GM12878 (cell line): Measurements from ENCODE around the gene MOB2. TPM values are rescaled to one million over a fixed set of nuclear protein-coding genes. Genes with fewer than 3 reads are reported as not detected.

Experiments
- ATAC-seq: fragments of 200-7000 bp; cut with Tn5 transposase; 3 replicates; pipeline ENCODE4 v1.9.1; 2020; ENCODE audit warnings: mild to moderate bottlenecking, moderate library complexity
- BruUV-seq: library from RNA; stranded (reverse); fragments of 400-500 nt; replicated peaks from 2 replicates; lab custom pipeline; 2021; lab: Mats Ljungman, UMichigan
- CTCF ChIA-PET: fragments of 300-600 bp; sonication (Branson Sonifier 250); formaldehyde crosslinking; extraction: SDS; loops from one replicate; lab custom pipeline; 2021; ENCODE audit warnings: inconsistent platforms; lab: Yijun Ruan, JAX
- POLR2A ChIA-PET: fragments of 350-600 bp; formaldehyde crosslinking; extraction: SDS; loops from one replicate; lab custom pipeline; 2021; ENCODE audit warnings: inconsistent platforms; lab: Charles Lee
- RAD21 ChIA-PET: fragments of 300-600 bp; sonication (Branson Sonifier 250); formaldehyde crosslinking; loops from one replicate; lab custom pipeline; 2023; ENCODE audit warnings: antibody characterized with exemption; ENCODE audit not compliant: unreplicated experiment; lab: Charles Lee
- SMC1A ChIA-PET: fragments of 300-600 bp; sonication (Branson Sonifier 250); formaldehyde crosslinking; loops from one replicate; lab custom pipeline; 2023; ENCODE audit not compliant: unreplicated experiment, uncharacterized antibody; lab: Charles Lee
- DNase-seq: peaks from one replicate; pipeline ENCODE4 v3.0.0-alpha.2; 2011; ENCODE audit warnings: low read depth, low spot score
- FAIRE-seq: peaks from 3 replicates; lab custom pipeline; 2011; peaks lifted over from hg19 to GRCh38; lab: Jason Lieb, UNC
- H2AFZ ChIP-seq: 2 replicates; pipeline ENCODE4 v1.6.0; 2011; ENCODE audit warnings: low read depth, low read length, control low read depth; ENCODE audit not compliant: control insufficient read depth
- H3K27ac ChIP-seq: 2 replicates; pipeline ENCODE4 v1.5.1; 2011; ENCODE audit warnings: control low read depth; ENCODE audit not compliant: control insufficient read depth, insufficient read depth
- H3K27me3 ChIP-seq, 2 experiments: replicated peaks in 1 of 2; 2 replicates each; pipeline versions ENCODE4 v1.6.0 to v1.6.1; 2011; ENCODE audit warnings: low read length in 1 of 2; ENCODE audit not compliant: control insufficient read depth in 2 of 2, insufficient read depth in 2 of 2
- H3K36me3 ChIP-seq, 2 experiments: 2 replicates each; pipeline ENCODE4 v1.5.1; 2011; ENCODE audit warnings: low read length in 1 of 2; ENCODE audit not compliant: control insufficient read depth in 2 of 2, insufficient read depth in 2 of 2
- H3K4me1 ChIP-seq: 2 replicates; pipeline ENCODE4 v1.6.1; 2011; ENCODE audit warnings: mild to moderate bottlenecking, low read length, moderate library complexity, mixed read lengths; ENCODE audit not compliant: control insufficient read depth, insufficient read depth
- H3K4me2 ChIP-seq: 2 replicates; pipeline ENCODE4 v1.6.0; 2011; ENCODE audit warnings: control low read depth; ENCODE audit not compliant: control insufficient read depth, insufficient read depth
- H3K4me3 ChIP-seq: fragments of 200-600 bp; sonication (generic); 2 replicates; pipeline ENCODE4 v1.5.1; 2016
- H3K79me2 ChIP-seq: 2 replicates; pipeline ENCODE4 v1.6.0; 2011; ENCODE audit warnings: low read length; ENCODE audit not compliant: control insufficient read depth, insufficient read depth
- H3K9ac ChIP-seq: 2 replicates; pipeline ENCODE4 v1.8.0; 2011; ENCODE audit warnings: low read length, control low read depth, mixed read lengths; ENCODE audit not compliant: control insufficient read depth, insufficient read depth
- H3K9me3 ChIP-seq: replicated peaks from 3 replicates; pipeline ENCODE4 v1.5.1; 2011; ENCODE audit warnings: mild to moderate bottlenecking, low read length; ENCODE audit not compliant: control insufficient read depth, insufficient read depth
- H4K20me1 ChIP-seq: 2 replicates; pipeline ENCODE4 v1.6.0; 2011; ENCODE audit not compliant: control insufficient read depth, insufficient read depth
- BMI1 ChIP-seq: fragments of 450-650 bp; IDR thresholded peaks from 2 replicates; pipeline ENCODE4 v1.6.1; 2016; ENCODE audit warnings: mild to moderate bottlenecking, moderate library complexity, borderline replicate concordance
- BRCA1 ChIP-seq: IDR thresholded peaks from 2 replicates; pipeline ENCODE4 v1.6.1; 2011; ENCODE audit warnings: low read depth, low read length, improper control_type of control experiment
- CBFB ChIP-seq: IDR thresholded peaks from 2 replicates; pipeline ENCODE4 v1.6.1; 2016; ENCODE audit warnings: antibody characterized with exemption, low read depth
- KLF5 ChIP-seq: fragments of 450-650 bp; IDR thresholded peaks from 2 replicates; pipeline ENCODE4 v1.6.1; 2014; ENCODE audit warnings: mild to moderate bottlenecking; ENCODE audit not compliant: partially characterized antibody
- NFYB ChIP-seq: IDR thresholded peaks from 2 replicates; pipeline ENCODE4 v1.6.1; 2011; ENCODE audit warnings: low read depth, mild to moderate bottlenecking, low read length, improper control_type of control experiment, moderate library complexity; ENCODE audit not compliant: insufficient read depth
- PML ChIP-seq: IDR thresholded peaks from 2 replicates; pipeline ENCODE4 v1.6.1; 2012; ENCODE audit warnings: low read length, inconsistent platforms
- STAT1 ChIP-seq: fragments of 450-650 bp; conservative IDR thresholded peaks from 2 replicates; pipeline ENCODE4 v1.6.1; 2014; ENCODE audit warnings: antibody characterized with exemption, mild to moderate bottlenecking
- WGBS: methylation state at CpG from one replicate; pipeline ENCODE4 v1.1.6; 2016; ENCODE audit warnings: low lambda C conversion rate; ENCODE audit not compliant: insufficient replicate concordance, insufficient coverage; ENCODE audit errors: missing lambda C conversion rate; 5-methylcytosine and 5-hydroxymethylcytosine counted together
- in situ Hi-C: fragments of 300-500 bp; cut with MboI; formaldehyde crosslinking; loops from 9 replicates; pipeline ENCODE4 v1.14.3; 2018; ENCODE audit warnings: mixed read lengths
- intact Hi-C: fragments of 100-400 bp; cut with micrococcal nuclease; formaldehyde crosslinking; loops from one replicate; pipeline ENCODE4 v1.14.2; 2022; ENCODE audit not compliant: unreplicated experiment
- polyA plus RNA-seq, 11 experiments: library from polyadenylated mRNA; depleted of rRNA in 4 of 11; unstranded in 6 of 11; stranded (reverse) in 5 of 11; fragments of >200 nt; fragmentation: Nextera tagmentation in 4 of 11; fragmentation: Illumina TruSeq in 1 of 11; extraction: Ambion mirVana in 4 of 11; extraction: Trizol in 1 of 11; gene quantifications; 1 replicate in 1 of 11; 2 replicates in 10 of 11; pipeline versions ENCODE4 v1.2.1 to v1.2.3, GENCODE V29; 2011 to 2016; ENCODE audit warnings: inconsistent platforms in 2 of 11, missing spikeins in 2 of 11, low read depth in 1 of 11
- total RNA-seq, 4 experiments: library from RNA; depleted of rRNA in 3 of 4; stranded (reverse); fragments of >200 nt in 3 of 4; fragmentation: Illumina TruSeq in 1 of 4; extraction: Trizol in 1 of 4; gene quantifications; 2 replicates each; pipeline versions ENCODE4 v1.2.1 to v1.2.3, GENCODE V29; 2013 to 2021
- TF ChIP-seq, protein P1 (sequence below): fragments of 450-650 bp; IDR thresholded peaks from 2 replicates; pipeline ENCODE4 v1.6.1; 2017; ENCODE audit warnings: mild to moderate bottlenecking, low read depth, inconsistent platforms; ENCODE audit not compliant: poor library complexity, severe bottlenecking
- TF ChIP-seq, protein P2 (sequence below): fragments of 450-650 bp; formaldehyde crosslinking; IDR thresholded peaks from 2 replicates; pipeline ENCODE4 v1.4.0; 2020; ENCODE audit warnings: mild to moderate bottlenecking, moderate library complexity
- TF ChIP-seq, protein P3 (sequence below): IDR thresholded peaks from 2 replicates; pipeline ENCODE4 v1.6.1; 2012; ENCODE audit warnings: low read depth, low read length, improper control_type of control experiment
- TF ChIP-seq, protein P4 (sequence below): fragments of 450-650 bp; IDR thresholded peaks from 2 replicates; pipeline ENCODE4 v1.6.1; 2016; ENCODE audit warnings: mild to moderate bottlenecking

MOB2 gene
- total and polyA plus RNA-seq, 10 of the 15 experiments (the other 5 are each of a cell fraction or from before 2014, with no cell fraction given): 0.10 to 34.6 (median 15.5) TPM

DNA sequence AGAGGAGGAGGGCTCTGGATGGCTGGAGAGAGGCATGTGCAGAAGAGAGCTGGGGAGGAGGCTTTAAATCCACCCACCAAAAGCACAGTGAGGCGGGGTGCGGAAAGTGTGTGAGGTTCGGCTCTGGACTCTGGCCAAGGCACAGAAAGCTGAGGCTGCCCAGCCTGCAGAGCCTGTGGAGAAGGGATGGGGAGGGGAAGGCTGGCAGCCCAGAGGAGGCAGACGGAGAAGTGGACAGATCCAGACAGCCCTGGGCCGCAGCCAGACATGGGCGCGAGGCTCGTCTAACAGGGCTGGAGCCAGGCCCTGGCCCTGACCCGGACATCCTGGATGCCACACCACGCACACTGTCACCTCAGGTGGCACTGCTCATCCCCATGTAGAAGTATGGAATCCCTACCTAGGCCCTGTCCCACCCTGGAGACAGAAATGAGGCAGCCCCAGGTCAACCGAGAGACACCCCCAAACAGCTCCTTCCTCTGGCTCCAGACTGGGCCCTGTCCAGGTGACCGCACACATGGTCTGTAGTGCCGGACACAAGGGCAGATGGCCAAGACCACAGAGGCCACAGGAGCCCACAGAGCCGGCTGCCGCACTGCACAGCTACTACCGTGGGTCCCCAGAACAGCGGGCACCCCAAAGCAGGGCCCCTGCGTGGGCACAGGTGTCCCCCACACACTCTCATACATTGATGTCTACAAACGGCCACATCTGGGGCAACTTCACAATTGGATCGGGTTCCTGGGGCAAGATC, 16.6 kb upstream of the MOB2 start (continued):
- TF ChIP-seq, protein P1, sequence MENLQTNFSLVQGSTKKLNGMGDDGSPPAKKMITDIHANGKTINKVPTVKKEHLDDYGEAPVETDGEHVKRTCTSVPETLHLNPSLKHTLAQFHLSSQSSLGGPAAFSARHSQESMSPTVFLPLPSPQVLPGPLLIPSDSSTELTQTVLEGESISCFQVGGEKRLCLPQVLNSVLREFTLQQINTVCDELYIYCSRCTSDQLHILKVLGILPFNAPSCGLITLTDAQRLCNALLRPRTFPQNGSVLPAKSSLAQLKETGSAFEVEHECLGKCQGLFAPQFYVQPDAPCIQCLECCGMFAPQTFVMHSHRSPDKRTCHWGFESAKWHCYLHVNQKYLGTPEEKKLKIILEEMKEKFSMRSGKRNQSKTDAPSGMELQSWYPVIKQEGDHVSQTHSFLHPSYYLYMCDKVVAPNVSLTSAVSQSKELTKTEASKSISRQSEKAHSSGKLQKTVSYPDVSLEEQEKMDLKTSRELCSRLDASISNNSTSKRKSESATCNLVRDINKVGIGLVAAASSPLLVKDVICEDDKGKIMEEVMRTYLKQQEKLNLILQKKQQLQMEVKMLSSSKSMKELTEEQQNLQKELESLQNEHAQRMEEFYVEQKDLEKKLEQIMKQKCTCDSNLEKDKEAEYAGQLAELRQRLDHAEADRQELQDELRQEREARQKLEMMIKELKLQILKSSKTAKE: no peak
- no peak for TF ChIP-seq PML

DNA sequence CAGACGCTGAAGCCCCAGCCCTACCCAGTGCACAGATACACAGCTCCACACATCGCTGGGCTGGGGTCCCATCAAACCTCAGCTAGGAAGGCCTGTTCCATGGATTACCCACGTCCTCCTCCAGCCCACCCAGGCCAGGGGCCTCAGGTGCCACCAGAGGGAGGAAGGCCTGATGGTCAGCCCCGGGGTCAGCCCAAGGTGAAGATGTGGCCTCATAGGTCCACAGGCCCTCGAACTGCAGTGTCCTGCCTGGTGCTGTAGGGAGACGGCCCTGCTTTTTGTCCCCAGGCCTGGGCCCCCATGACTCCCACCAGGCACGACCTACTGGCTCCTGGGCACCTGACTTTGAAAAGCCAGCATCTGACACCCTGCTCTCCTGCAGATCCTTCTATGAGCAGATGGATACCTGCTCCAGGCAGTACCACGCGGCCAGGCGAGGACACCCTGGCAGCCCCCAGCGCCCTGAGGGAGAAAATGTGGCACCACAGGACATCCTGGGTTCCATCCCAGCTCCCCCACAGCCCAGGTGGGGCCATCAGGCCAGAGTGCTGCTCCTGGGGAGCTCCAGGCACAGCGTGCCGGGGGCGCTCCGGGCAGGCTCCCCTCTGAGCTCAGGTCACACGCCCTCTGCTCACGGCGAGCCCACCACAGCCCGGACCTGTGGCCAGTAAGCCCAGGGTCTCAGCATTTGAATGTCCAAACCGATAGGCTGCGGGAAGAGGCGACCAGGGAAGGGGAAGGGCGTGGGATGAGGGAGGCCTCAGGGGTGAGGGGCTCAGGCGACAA, 15.8 kb upstream of the MOB2 start:
- H3K36me3 ChIP-seq: peaks cover 0 to 2% of the 10 kb centered on the region in 2 experiments; a peak in 2 of 4 replicates
- no peaks in the 10 kb centered on the region; the same call in 2 of the 3 replicates for H3K9me3 ChIP-seq
- ChIA-PET SMC1A (no interaction called here), POLR2A (no interaction called here), CTCF (interaction anchor here (0.6 kb wide), 1 partner anchor 55 kb away, joined by 3 read pairs; no protein-coding TSS in a partner anchor), RAD21 (no interaction called here)
- peaks cover 3% of the 10 kb centered on the region; the same call in 1 of the 2 replicates for H3K4me1 ChIP-seq
- in situ Hi-C loops (no loop called here), intact Hi-C loops (no loop called here)
- no peaks in the 10 kb centered on the region for H3K27me3 ChIP-seq
- no peaks in the 10 kb centered on the region; the same call in none of the 2 replicates for H3K79me2 ChIP-seq
- WGBS: 97% methylated on average over 21 of the region's 24 CpGs
- no peak overlapping the region for H3K27ac ChIP-seq
- DNase-seq: no peak
- no peak for FAIRE-seq
- no peak overlapping the region for H3K4me3 ChIP-seq
- ATAC-seq: no peak
- no TSS peak for BruUV-seq
- no peak overlapping the region for H3K4me2 ChIP-seq
- no peak overlapping the region for H3K9ac ChIP-seq
- no peak overlapping the region for H2AFZ ChIP-seq
- no peaks in the 10 kb centered on the region for H4K20me1 ChIP-seq
- TF ChIP-seq BMI1 (no peak), STAT1 (no peak), BRCA1 (no peak), NFYB (no peak), KLF5 (no peak), CBFB (no peak)
- TF ChIP-seq, protein P2, sequence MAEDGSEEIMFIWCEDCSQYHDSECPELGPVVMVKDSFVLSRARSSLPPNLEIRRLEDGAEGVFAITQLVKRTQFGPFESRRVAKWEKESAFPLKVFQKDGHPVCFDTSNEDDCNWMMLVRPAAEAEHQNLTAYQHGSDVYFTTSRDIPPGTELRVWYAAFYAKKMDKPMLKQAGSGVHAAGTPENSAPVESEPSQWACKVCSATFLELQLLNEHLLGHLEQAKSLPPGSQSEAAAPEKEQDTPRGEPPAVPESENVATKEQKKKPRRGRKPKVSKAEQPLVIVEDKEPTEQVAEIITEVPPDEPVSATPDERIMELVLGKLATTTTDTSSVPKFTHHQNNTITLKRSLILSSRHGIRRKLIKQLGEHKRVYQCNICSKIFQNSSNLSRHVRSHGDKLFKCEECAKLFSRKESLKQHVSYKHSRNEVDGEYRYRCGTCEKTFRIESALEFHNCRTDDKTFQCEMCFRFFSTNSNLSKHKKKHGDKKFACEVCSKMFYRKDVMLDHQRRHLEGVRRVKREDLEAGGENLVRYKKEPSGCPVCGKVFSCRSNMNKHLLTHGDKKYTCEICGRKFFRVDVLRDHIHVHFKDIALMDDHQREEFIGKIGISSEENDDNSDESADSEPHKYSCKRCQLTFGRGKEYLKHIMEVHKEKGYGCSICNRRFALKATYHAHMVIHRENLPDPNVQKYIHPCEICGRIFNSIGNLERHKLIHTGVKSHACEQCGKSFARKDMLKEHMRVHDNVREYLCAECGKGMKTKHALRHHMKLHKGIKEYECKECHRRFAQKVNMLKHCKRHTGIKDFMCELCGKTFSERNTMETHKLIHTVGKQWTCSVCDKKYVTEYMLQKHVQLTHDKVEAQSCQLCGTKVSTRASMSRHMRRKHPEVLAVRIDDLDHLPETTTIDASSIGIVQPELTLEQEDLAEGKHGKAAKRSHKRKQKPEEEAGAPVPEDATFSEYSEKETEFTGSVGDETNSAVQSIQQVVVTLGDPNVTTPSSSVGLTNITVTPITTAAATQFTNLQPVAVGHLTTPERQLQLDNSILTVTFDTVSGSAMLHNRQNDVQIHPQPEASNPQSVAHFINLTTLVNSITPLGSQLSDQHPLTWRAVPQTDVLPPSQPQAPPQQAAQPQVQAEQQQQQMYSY (CRISPR knock-in tag): no peak
- TF ChIP-seq, protein P3, sequence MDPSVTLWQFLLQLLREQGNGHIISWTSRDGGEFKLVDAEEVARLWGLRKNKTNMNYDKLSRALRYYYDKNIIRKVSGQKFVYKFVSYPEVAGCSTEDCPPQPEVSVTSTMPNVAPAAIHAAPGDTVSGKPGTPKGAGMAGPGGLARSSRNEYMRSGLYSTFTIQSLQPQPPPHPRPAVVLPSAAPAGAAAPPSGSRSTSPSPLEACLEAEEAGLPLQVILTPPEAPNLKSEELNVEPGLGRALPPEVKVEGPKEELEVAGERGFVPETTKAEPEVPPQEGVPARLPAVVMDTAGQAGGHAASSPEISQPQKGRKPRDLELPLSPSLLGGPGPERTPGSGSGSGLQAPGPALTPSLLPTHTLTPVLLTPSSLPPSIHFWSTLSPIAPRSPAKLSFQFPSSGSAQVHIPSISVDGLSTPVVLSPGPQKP: no peak
- TF ChIP-seq, protein P4, sequence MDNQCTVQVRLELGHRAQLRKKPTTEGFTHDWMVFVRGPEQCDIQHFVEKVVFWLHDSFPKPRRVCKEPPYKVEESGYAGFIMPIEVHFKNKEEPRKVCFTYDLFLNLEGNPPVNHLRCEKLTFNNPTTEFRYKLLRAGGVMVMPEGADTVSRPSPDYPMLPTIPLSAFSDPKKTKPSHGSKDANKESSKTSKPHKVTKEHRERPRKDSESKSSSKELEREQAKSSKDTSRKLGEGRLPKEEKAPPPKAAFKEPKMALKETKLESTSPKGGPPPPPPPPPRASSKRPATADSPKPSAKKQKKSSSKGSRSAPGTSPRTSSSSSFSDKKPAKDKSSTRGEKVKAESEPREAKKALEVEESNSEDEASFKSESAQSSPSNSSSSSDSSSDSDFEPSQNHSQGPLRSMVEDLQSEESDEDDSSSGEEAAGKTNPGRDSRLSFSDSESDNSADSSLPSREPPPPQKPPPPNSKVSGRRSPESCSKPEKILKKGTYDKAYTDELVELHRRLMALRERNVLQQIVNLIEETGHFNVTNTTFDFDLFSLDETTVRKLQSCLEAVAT: no peak
